Endothelial cell of umbilical vein (primary cell): ENCODE data around the gene RPS19BP1. TPM values are rescaled to one million over a fixed set of nuclear protein-coding genes. Genes with fewer than 3 reads are reported as not detected.

ENCODE experiments used
- BruUV-seq: library from RNA; stranded (reverse); fragments of 400-500 nt; replicated peaks from 2 replicates; lab custom pipeline; 2021; lab: Mats Ljungman, UMichigan
- CTCF ChIA-PET: fragments of 300-600, 350-600 bp; sonication (Branson Sonifier 250); formaldehyde crosslinking; loops from one replicate; lab custom pipeline; 2021; ENCODE audit warnings: antibody characterized with exemption, inconsistent platforms; lab: Charles Lee
- POLR2A ChIA-PET: fragments of 300-600, 350-600 bp; sonication (Branson Sonifier 250); formaldehyde crosslinking; loops from one replicate; lab custom pipeline; 2021; ENCODE audit warnings: antibody characterized with exemption, inconsistent platforms; lab: Charles Lee
- DNase-seq: peaks from one replicate; pipeline ENCODE4 v3.0.0-alpha.2; 2011; ENCODE audit warnings: low read depth, low spot score
- FAIRE-seq: peaks from 2 replicates; lab custom pipeline; 2011; peaks lifted over from hg19 to GRCh38; lab: Jason Lieb, UNC
- H2AFZ ChIP-seq: 2 replicates; pipeline ENCODE4 v1.6.0; 2012; ENCODE audit warnings: low read depth, low read length, control low read depth, inconsistent platforms
- H3K27ac ChIP-seq: 2 replicates; pipeline ENCODE4 v1.5.1; 2011; ENCODE audit warnings: low read depth, mild to moderate bottlenecking, control low read depth, low read length, moderate library complexity; ENCODE audit not compliant: insufficient read depth
- H3K27me3 ChIP-seq, 2 experiments: 2 replicates each; pipeline versions ENCODE4 v1.6.0 to v1.6.1; 2011; ENCODE audit warnings: low read length in 2 of 2, mixed read lengths in 1 of 2; ENCODE audit not compliant: control insufficient read depth in 2 of 2, insufficient read depth in 2 of 2
- H3K36me3 ChIP-seq, 2 experiments: 2 replicates in 1 of 2; 3 replicates in 1 of 2; pipeline ENCODE4 v1.5.1; 2011; ENCODE audit warnings: low read length in 2 of 2, mild to moderate bottlenecking in 1 of 2, moderate library complexity in 1 of 2; ENCODE audit not compliant: control insufficient read depth in 2 of 2, insufficient read depth in 2 of 2; ENCODE audit errors: extremely low read depth in 1 of 2
- H3K4me1 ChIP-seq: 3 replicates; pipeline ENCODE4 v1.5.1; 2011; ENCODE audit warnings: mild to moderate bottlenecking, low read length; ENCODE audit not compliant: control insufficient read depth, insufficient read depth; ENCODE audit errors: extremely low read depth
- H3K4me2 ChIP-seq: 2 replicates; pipeline ENCODE4 v1.6.1; 2011; ENCODE audit warnings: low read length, control low read depth, mixed read lengths; ENCODE audit not compliant: insufficient read depth
- H3K4me3 ChIP-seq, 3 experiments: fragments of 200-600 bp in 1 of 3; sonication (generic), shearing (Covaris generic) in 1 of 3; replicated peaks in 1 of 3; 2 replicates each; pipeline ENCODE4 v1.5.1; 2011 to 2016; ENCODE audit warnings: control low read depth in 3 of 3, low read length in 3 of 3, mild to moderate bottlenecking in 2 of 3, inconsistent platforms in 1 of 3, low read depth in 1 of 3, moderate library complexity in 1 of 3; ENCODE audit not compliant: insufficient read depth in 1 of 3
- H3K79me2 ChIP-seq: 2 replicates; pipeline ENCODE4 v1.6.0; 2012; ENCODE audit warnings: low read length, inconsistent platforms; ENCODE audit not compliant: control insufficient read depth, insufficient read depth
- H3K9ac ChIP-seq: replicated peaks from 2 replicates; pipeline ENCODE3; 2011; ENCODE audit warnings: low read length, control low read depth; ENCODE audit not compliant: insufficient read depth; ENCODE audit errors: extremely low read depth
- H3K9me1 ChIP-seq: replicated peaks from 3 replicates; pipeline ENCODE4 v1.6.0; 2011; ENCODE audit warnings: mild to moderate bottlenecking, low read length; ENCODE audit not compliant: control insufficient read depth, insufficient read depth; ENCODE audit errors: extremely low read depth
- H3K9me3 ChIP-seq: replicated peaks from 2 replicates; pipeline ENCODE4 v1.5.1; 2012; ENCODE audit warnings: low read length, inconsistent platforms; ENCODE audit not compliant: control insufficient read depth, insufficient read depth
- H4K20me1 ChIP-seq: replicated peaks from 2 replicates; pipeline ENCODE3; 2011; ENCODE audit warnings: mild to moderate bottlenecking, low read length; ENCODE audit not compliant: control insufficient read depth, insufficient read depth; ENCODE audit errors: extremely low read depth
- CTCF ChIP-seq, 2 donors: IDR thresholded peaks; 1 replicate in 1 of 2; 2 replicates in 1 of 2; pipeline ENCODE4 v1.5.1; 2011; ENCODE audit warnings: low read length in 2 of 2, mild to moderate bottlenecking in 2 of 2, moderate library complexity in 2 of 2, control low read depth in 1 of 2, inconsistent platforms in 1 of 2, low read depth in 1 of 2; ENCODE audit not compliant: insufficient read depth in 1 of 2; ENCODE audit errors: extremely low read depth in 1 of 2
- EZH2 ChIP-seq: IDR thresholded peaks from 2 replicates; pipeline ENCODE4 v1.6.1; 2012; ENCODE audit warnings: borderline replicate concordance, low read depth, mild to moderate bottlenecking, moderate library complexity, low read length, inconsistent platforms; ENCODE audit not compliant: severe bottlenecking
- FOS ChIP-seq: IDR thresholded peaks from 2 replicates; pipeline ENCODE4 v1.6.1; 2011; ENCODE audit warnings: mild to moderate bottlenecking, low read length, moderate library complexity, borderline replicate concordance; ENCODE audit not compliant: insufficient read depth
- GATA2 ChIP-seq: IDR thresholded peaks from 2 replicates; pipeline ENCODE4 v1.7.0; 2011; ENCODE audit warnings: low read depth, mild to moderate bottlenecking, moderate library complexity, mixed read lengths, low read length; ENCODE audit not compliant: insufficient read length, insufficient read depth
- JUN ChIP-seq: IDR thresholded peaks from 2 replicates; pipeline ENCODE4 v1.6.1; 2011; ENCODE audit warnings: borderline replicate concordance, low read depth; ENCODE audit not compliant: insufficient read length, insufficient read depth
- MAX ChIP-seq: IDR thresholded peaks from 2 replicates; pipeline ENCODE4 v1.6.1; 2011; ENCODE audit not compliant: insufficient read depth, insufficient read length
- MYC ChIP-seq: IDR thresholded peaks from one replicate; pipeline ENCODE4 v1.6.1; 2011; ENCODE audit warnings: mild to moderate bottlenecking, low read depth, low read length
- POLR2A ChIP-seq: IDR thresholded peaks from 2 replicates; pipeline ENCODE4 v1.6.1; 2012; ENCODE audit warnings: low read depth, mild to moderate bottlenecking, control low read depth, low read length
- POLR2AphosphoS5 ChIP-seq: IDR thresholded peaks from 2 replicates; pipeline ENCODE4 v1.6.1; 2012; ENCODE audit warnings: low read depth, mild to moderate bottlenecking, control low read depth, low read length, moderate library complexity; ENCODE audit not compliant: insufficient read depth
- dilution Hi-C: fragments of 300-500 bp; cut with MboI; formaldehyde crosslinking; loops from one replicate; pipeline ENCODE4 v1.15.0; 2019; ENCODE audit warnings: low sequenced_read_pairs; ENCODE audit not compliant: extremely low pct_ligation_motif_present
- intact Hi-C: fragments of 100-400 bp; cut with micrococcal nuclease; formaldehyde crosslinking; loops from one replicate; pipeline ENCODE4 v1.10.0; 2022
- polyA plus RNA-seq, 4 experiments: library from polyadenylated mRNA; depleted of rRNA in 3 of 4; stranded (reverse) in 3 of 4; unstranded in 1 of 4; fragments of >200 nt; gene quantifications; 2 replicates each; pipeline versions ENCODE4 v1.2.1 to v1.2.3, GENCODE V29; 2011 to 2012; ENCODE audit warnings: missing spikeins in 1 of 4
- total RNA-seq: library from RNA; stranded (reverse); gene quantifications from 2 replicates; pipeline ENCODE4 v1.2.3, GENCODE V29; 2021

Gene RPS19BP1
- total and polyA plus RNA-seq, 2 donors (not counting 3 experiments of a cell fraction or from before 2014, with no cell fraction given): 66.6 to 84.3 TPM

- intact Hi-C loops: no loop called here
- Histone ChIP-seq H3K36me3 (no peaks in the 10 kb centered on the region), H3K4me2 (no peak overlapping the region), H4K20me1 (no peaks in the 10 kb centered on the region), H3K4me3 (no peak overlapping the region), H3K79me2 (peaks cover 7% of the 10 kb centered on the region), H3K4me1 (peaks cover 7% of the 10 kb centered on the region), H2AFZ (no peak overlapping the region), H3K27me3 (no peaks in the 10 kb centered on the region), H3K9ac (no peak overlapping the region), H3K9me3 (no peaks in the 10 kb centered on the region), H3K9me1 (no peaks in the 10 kb centered on the region), H3K27ac (no peak overlapping the region)
- no peak for TF ChIP-seq EZH2
- TF ChIP-seq MYC: no peak
- ChIA-PET POLR2A (no interaction called here), CTCF (interaction anchor here (0.6 to 6.1 kb wide), 10 partner anchors 12 to 811 kb away, joined by 3 to 157 read pairs (median 4); no protein-coding TSS in a partner anchor)
- no peak for FAIRE-seq
- no TSS peak for BruUV-seq
- dilution Hi-C loops: no loop called here
- DNase-seq: no peak
Observed at GRCh38 chr22:39536711-39537110, 4.2 kb upstream of the RPS19BP1 start.

- Histone ChIP-seq H3K4me2 (no peak overlapping the region), H3K36me3 (no peaks in the 10 kb centered on the region), H3K4me3 (no peak overlapping the region), H3K9ac (no peak overlapping the region), H3K27ac (no peak overlapping the region), H2AFZ (no peak overlapping the region), H3K4me1 (peaks cover 15% of the 10 kb centered on the region), H3K27me3 (no peaks in the 10 kb centered on the region), H3K9me3 (no peaks in the 10 kb centered on the region), H3K79me2 (peaks cover 15% of the 10 kb centered on the region), H4K20me1 (no peaks in the 10 kb centered on the region), H3K9me1 (no peaks in the 10 kb centered on the region)
- FAIRE-seq: no peak
- ChIA-PET POLR2A (no interaction called here), CTCF (interaction anchor here (1.5 to 6.1 kb wide), 7 partner anchors 272 to 812 kb away, joined by 5 to 157 read pairs (median 19); no protein-coding TSS in a partner anchor)
- DNase-seq: no peak
- no TSS peak for BruUV-seq
- intact Hi-C loops: loop anchor here (2.0 kb wide), 1 partner anchor 489 kb away; no protein-coding TSS in a partner anchor
- TF ChIP-seq MAX: no peak
- no peak for TF ChIP-seq POLR2A
- TF ChIP-seq CTCF (IDR thresholded peaks at IDR 0.05; ENCODE audit: extremely low read depth in 1 of 2, insufficient read depth in 1 of 2, low read depth in 1 of 2, low read length in 2 of 2): no peak
- no peak for TF ChIP-seq MYC
- TF ChIP-seq GATA2: no peak
- TF ChIP-seq JUN: no peak
- no peak for TF ChIP-seq EZH2
- TF ChIP-seq POLR2AphosphoS5: no peak
- TF ChIP-seq FOS: no peak
- dilution Hi-C loops: no loop called here
Observed at GRCh38 chr22:39535831-39536449, 3.4 kb upstream of the RPS19BP1 start.
